M059J (cell line): ENCODE data around the gene USP30. TPM values are rescaled to one million over a fixed set of nuclear protein-coding genes. Genes with fewer than 3 reads are reported as not detected.

Experiments
- DNase-seq: peaks from one replicate; pipeline ENCODE4 v3.0.0-alpha.2; 2012; ENCODE audit warnings: low read depth
- total RNA-seq: library from RNA; depleted of rRNA; stranded (reverse); fragments of >200 nt; shearing (Covaris generic); gene quantifications from 2 replicates; pipeline ENCODE4 v1.2.3, GENCODE V29; 2014

The USP30 gene
- total RNA-seq, 1 experiment from 2014 or later: 18.7 TPM

DNA sequence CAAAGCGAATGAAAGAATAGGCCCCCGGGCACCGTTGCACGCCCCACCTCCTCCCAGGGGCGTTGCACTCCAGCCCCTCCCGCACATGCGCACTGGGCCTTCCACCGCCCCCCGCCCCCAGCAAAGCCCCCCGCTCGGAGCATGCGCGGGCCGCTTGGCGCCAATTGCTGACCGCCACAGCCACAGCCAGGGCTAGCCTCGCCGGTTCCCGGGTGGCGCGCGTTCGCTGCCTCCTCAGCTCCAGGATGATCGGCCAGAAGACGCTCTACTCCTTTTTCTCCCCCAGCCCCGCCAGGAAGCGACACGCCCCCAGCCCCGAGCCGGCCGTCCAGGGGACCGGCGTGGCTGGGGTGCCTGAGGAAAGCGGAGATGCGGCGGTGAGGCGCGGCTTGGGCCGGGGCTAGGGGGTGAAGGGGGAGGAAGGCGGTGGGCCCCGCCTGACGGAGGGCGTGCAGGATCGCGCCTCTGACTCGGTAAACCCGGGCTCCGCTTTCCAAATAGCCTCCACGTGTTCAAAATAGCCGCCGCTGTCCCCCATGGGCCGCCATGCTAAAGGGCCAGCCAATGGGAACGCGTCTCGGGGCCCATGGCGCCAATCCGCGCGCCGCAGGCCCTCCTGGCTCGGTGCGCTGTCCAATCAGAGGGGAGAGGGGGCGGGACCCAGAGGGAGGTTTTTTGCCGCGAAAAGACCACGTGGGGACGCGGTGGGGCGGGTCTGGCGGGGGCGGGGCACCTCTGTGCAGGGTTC, 45.2 kb downstream of the USP30 start, which contains the start of gene UNG:
Gene UNG (plus strand): TSS at position 163 of the 748 bp plus-strand sequence. CDS start 83 bp downstream, at position 246.
- DNase-seq: peak; percentile 93

DNA sequence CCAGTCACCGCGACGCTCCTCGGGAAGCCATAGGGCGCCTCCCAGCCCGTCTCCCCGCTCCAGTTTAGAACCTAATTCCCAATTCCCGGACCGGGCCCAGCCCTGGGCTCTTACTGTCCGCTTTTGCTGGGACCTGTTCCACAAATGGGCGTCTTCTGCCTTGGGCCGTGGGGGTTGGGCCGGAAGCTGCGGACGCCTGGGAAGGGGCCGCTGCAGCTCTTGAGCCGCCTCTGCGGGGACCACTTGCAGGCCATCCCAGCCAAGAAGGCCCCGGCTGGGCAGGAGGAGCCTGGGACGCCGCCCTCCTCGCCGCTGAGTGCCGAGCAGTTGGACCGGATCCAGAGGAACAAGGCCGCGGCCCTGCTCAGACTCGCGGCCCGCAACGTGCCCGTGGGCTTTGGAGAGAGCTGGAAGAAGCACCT, 45.8 kb downstream of the USP30 start:
- peak; percentile 50 for DNase-seq

DNA sequence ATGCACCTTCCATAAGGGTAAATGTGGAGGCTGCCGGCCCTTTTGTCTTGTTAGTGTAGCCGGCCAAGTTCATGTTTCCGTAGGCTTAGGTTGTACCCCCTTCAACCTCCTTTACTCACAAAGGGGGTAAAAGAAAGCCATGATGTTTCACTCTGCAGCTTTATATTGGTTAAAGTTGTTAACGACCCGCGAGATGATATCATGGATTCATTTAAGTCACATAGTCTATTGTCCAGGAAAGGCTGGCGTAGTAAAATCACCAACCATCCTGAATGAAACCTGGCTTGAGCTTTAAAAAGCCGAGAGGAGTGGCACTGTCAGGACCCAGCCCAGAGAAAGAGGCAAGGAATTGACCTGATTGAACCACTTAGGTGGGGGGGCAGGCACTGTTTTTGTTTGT, 46.3 kb downstream of the USP30 start:
- peak; percentile 12 for DNase-seq

DNA sequence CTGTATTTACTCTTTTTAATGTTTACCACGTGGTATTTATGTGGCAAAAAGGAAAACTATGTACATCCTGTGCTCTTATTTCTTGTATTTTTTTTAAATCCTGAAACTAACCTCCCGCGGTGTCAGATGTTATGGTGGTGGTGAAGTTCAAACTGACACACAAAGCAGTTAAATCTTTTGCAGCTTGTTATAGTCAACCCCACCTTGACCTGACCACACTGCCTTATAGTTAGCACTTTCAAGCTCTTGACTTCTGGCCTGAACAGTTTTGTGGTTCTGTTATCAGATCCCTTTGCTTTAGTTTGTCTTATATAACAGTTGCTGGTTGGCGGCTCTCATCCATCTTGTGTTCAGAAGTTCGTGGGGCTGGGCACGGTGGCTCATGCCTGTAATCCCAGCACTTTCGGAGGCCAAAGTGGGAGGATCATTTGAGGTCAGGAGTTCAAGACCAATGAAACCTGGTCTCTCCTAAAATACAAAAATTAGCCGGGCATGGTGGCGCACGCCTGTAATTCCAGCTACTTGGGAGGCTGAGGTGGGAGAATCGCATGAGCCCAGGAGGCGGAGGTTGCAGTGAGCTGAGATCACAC, 47.1 kb downstream of the USP30 start:
- no peak for DNase-seq

DNA sequence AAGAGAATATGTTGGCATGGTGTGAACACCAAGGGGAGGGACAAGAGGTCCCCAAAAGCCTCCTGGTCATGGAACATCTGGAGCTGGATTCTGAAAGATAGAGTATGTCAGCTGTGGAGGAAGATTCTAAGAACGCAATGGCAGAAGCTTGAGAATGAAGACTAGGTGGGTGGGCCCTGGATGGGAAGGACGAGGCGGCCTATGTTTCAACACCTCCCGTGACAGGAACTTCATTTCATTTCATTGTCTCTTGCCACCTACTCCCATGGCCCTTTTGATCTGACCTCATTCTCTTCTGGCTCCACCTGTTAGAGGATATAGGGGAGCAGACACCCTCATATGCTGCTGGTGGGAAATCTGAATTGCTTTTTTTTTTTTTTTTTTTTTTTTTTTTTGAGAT, 48.4 kb downstream of the USP30 start:
- no peak for DNase-seq

DNA sequence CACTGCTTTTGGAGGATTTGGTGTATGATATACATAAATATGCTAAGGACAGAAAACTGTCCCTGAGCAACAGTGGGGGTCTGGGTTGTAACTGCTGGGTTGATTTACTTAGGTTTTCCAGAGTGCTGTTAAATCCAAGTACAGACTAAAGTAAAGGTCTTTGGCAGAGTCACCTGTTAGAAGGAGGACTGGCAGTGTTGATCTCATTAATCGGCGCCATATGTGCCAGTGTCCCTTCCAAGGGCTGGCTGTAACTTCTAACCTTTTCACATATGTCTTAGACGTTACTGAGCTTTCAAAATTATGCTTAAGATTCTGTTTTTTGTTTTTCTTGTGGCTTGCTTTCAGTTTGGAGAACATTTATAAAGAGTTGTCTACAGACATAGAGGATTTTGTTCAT, 50.1 kb downstream of the USP30 start:
- no peak for DNase-seq

DNA sequence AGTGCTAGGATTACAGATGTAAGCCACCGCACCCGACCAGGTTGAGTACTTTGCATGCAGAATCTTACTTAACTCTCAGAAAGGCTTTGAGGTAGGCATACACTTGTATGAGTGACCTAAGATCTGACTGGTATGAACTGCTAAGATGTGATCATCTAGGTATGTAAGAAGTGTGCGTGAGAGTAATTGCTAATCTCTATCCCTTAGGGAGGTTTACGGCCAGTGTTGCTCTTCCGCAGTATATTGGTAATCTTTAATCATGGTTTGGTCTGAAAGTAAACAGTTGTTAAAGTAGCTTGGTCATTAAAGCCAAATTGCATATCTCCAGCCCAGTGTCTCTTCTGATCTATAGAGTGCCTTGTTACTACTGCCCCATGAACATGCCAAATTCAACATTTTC, 52.8 kb downstream of the USP30 start:
- DNase-seq: no peak

DNA sequence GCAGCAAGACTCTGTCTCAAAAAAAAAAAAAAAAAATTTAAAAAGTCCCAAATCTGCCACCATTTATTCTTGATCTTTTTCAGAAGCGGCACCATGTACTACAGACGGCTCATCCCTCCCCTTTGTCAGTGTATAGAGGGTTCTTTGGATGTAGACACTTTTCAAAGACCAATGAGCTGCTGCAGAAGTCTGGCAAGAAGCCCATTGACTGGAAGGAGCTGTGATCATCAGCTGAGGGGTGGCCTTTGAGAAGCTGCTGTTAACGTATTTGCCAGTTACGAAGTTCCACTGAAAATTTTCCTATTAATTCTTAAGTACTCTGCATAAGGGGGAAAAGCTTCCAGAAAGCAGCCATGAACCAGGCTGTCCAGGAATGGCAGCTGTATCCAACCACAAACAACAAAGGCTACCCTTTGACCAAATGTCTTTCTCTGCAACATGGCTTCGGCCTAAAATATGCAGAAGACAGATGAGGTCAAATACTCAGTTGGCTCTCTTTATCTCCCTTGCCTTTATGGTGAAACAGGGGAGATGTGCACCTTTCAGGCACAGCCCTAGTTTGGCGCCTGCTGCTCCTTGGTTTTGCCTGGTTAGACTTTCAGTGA, 57.5 kb downstream of the USP30 start:
- DNase-seq: no peak

DNA sequence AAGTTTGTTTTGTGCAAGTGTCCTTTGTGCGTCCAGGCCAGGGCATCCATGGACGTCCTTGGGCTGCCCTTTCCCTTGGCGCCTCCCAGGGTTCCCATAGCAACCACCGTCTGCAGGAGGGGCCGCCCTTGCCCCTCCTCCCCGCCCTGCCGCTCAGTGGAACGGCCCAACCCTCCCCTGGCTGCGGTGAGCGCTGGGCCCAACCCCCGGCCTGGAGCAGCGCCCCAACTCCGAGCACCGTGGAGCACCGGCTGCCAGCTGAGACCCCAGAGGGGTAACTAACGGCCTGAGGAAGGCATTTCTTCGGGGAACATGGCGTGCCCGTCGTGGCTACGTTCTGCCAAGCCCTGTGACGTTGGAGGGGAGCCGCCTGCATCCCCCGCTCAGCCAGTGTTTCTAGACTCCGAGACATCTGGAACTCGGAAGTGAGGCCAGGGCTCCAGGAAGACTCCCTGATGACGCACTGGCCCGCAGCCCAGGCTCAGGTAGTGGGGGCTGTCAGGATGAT, 58.7 kb downstream of the USP30 start:
- DNase-seq: peak; percentile 85

DNA sequence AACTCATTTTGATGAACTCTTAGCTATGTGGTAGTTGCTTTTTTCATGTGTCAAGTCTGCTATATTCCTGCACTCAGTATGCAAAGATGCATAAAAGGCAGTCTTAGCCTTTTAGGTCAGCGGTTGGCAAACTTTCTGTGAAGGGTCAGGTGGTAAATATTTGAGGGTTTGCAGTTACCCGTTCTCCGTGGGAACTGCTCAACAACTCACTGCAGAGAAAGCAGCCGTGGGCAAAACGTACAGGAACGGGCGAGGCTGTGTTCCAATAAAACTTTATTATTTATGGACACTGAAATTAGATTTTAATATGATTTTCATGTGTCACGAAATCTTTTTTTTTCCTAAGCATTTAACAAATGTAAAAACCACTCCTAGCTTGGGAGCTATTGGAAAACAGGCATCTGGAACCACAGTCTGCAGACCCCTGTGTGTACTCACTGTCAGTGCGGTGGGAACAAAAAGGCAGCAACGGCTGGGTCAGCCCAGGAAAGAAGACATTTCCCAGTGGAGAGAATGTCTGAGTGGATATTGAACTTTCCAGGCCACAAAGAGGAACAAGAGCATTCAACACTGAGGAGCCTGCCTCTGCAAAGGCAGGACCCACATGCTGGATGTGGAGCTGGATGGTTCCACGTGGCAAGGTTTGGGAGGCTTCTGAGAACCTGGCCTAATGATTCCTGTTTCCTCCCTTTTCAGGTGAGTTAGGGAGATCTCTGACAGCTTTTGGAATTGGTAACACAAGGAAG, 60.5 kb downstream of the USP30 start:
- no peak for DNase-seq

DNA sequence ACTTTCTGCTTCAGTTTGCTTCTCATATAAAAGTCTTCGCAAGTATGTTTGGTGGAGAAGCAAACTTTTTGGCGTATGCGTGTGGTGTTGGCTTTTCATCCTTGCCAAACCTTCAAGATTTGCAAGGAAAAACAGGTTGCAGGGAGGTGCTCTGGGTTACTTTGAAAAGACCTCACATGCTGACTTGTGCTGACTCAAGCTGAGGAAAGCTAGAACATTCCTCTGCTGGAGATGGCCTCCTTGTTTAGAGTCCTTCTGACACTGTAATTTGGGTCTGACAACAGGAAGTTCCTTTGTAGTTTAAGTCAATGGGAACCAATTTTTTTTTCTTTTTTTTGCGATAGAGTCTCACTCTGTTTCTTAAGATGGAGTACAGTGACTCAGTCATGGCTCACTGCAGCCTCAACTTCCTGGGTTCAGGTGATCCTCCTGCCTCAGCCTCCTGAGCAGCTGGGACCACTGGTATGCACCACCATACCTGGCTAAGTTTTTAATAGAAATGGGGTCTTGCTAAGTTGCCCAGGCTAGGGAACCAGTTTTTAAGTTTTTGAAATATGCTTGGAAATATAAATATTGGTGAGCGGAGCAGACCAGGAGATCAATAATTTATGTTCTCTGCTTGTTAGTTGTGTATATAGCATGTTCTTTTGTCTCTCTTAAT, 61.4 kb downstream of the USP30 start:
- DNase-seq: no peak

DNA sequence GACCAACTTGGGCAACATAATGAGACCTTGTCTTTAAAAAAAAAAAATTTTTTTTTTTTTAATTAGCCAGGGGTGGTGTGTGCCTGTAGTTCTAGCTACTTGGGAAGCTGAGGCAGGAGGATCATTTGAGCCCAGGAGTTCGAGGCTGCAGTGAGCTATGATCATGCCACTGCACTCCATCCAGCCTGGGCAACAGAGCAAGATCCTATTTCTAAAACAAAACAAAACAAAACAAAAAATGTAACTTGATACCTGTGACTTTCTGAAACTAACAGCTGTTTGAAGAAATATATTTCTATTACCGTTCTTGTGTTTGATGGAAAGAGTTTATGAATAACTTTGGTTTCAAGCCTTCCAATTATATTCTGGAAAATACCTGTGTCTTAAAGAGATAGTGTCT, 62.3 kb downstream of the USP30 start:
- DNase-seq: no peak

DNA sequence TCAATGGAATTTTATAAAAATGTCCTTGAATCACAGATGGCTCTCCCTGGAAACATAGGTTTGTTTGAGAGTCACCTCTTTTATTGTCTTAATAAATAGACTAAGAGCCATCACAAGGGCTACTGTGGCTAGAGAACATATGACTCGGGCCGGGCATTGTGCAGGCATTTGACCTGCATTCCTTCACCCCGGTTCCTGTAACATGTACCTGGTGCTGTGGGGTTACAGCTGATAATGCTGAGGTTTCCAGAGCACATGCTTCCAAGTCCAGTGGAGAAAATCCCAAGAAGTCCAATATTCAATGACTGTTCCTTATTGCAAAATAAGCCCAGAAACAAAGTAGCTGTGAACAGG, 63.0 kb downstream of the USP30 start:
- no peak for DNase-seq

DNA sequence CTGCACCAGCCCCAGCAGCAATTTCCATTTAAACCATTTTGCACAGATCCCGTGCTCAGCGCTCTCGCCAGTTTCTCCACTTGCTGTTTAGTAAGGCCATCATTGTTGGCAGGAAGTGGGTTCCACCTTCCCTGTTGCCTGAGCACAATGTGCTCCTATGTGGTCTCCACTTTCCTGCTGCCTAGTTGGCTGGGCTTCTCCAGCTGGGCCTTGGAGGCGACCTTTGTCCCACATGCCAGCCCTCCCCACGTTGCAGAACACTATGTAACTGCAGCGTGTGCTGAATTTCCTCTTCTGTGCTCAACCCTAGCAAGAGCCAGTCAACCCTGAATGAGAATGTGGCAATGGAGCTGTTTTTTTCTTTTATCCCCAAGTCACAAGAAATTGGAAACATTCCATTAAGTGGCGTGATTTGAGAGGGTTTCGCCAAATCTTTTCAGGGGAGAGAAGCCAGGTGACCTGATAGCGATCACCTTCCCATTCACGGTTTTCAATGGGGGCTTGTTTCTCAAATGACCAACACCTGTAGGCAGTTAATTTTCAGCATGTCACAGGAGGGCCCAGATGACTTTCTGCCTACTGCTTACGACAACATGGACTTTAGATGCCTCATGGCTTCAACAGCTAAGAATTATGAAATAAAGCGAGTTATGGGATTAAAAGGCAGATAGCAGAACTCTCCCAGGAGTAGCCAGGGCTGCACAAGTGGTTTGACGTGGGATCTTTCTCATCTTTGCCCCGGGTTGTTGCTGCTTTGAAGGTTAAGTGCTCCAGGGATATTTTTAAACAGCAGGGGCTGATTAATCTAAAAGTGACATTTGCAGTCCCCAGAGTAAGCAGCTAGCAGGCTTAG, 63.6 kb downstream of the USP30 start, which contains the start of gene ACACB:
Gene ACACB (plus strand): TSS at position 830 of the 853 bp plus-strand sequence. CDS start 22,819 bp downstream, outside the sequence.
- no peak for DNase-seq

DNA sequence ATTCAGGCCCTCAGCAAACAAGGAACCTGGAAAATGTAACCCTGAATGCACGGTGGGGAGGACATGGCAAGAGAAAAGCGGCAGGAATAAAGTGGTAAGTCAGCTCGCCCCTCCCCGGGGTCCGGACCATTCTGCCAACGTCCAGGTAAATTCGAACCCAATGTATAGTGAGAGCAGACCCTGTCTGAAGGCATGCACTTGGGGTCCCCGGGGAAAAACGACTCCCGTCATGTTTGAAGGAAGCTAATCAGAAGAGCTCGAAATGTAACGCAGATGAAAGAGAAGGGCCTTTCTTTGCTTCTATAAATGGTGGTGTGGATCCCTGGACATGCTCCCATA, 64.2 kb downstream of the USP30 start:
- DNase-seq: no peak

DNA sequence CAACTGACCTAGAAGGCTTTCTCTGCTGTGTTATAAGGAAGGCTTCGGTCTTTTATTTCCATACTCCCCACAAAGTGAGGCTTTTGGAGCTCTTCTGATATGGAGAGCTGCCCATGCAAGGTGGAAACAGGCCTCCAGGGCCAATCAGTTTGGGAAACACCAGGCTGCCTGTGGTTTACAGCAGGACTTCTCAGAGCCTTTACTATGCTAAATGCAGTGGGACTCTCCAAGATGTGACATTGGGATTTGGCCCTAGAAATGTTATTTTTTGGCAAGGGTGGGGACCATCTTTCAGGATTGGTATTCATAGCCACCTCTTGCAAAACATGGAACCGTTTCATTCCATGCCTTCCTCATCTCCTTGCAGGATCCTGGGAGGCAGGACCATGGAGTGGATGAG, 67.7 kb downstream of the USP30 start:
- no peak for DNase-seq

DNA sequence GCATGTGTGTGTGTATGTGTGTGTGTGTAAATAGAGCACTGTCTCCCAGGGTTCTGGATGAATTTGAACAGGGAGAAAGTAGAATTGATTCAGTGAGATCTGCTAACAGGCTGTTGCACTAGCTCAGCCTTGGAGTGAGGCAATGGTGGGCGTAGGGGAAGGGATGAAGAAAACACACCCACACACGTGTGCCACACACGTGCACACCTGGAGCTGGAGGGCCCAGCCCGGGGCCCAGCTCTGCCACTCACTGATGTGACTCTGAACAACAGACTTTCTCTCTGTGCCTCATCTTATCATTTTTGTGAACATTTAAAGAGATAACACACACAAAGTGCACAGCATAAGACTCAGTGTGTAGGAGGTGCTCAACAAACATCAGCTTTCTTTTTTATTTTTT, 68.2 kb downstream of the USP30 start:
- DNase-seq: no peak

DNA sequence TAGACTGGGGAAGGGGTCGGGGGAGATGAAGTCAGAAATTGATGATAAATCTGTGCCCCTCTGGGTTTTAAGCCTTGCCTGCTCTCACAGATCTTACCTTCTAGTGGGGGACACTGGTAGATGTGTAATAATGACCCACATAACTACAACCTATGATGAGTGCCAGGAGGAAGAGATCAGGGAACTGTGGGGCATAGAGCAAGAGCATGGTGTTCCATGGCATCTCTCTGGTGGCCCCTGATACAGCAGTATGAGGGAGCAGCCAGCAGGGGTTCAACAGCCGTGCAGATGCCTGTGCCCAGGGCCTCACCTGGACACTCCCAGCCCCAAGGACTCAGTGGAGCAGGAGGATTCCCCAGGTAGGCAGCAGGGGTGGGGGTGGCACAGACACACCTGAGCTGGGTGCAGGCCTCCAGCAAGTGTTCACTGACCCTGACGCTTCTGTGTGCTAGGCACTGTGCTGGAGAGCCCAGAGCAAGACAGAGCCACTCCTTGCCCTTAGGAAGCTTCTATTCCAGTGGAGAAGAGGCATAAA, 69.0 kb downstream of the USP30 start:
- no peak for DNase-seq

DNA sequence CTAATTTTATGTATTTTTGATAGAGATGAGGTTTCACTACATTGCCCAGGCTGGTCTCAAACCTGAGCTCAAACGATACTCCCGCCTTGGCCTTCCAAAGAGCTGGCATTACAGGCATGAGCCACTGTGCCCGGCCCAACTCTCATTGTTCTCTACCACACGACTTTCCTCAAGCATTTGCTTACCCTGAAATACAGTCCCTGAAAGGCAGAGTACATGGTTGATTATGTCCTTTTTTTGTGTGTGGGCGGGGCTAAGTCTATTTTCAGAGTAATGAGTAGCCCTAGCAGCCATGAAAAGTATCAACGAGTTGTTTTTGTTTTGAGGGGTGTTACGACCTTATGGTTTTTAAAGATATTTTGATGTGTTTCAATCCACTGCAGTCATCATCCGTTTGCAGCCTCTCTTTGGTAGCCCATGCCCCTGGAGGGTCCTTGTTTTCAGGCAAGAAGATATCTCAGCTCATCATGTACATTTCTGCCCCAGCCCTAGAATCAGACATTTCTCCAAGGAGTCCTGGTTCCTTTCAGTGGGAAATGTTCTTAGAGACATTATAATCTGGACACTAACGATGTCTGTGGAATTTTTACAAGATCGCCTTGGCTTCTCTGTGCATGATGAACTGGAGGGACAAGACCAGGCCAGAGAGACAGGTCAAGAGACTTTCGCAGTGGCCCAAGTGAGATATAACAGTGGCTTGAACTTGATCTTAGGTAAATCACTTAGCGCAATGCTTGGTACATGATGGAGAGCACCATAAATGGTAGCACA, 72.7 kb downstream of the USP30 start:
- DNase-seq: no peak

DNA sequence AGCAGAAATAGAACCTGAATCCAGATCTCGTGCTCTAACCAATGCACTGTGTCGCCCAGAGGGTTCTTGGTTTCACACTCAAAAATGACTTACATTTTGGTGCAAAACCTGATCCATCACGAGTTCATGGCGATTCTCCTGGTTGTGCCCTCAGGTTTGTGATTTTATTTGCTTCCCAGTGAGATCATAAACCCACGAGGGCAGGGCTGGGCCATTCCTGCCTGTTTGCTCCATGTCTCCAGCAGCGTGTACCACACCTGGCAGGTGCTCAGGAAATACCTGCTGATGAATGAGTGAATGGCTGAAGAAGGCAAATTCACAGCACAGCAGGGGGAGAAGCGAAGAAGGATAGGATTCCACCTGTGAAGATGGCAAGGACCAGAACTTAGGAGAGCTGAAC, 73.4 kb downstream of the USP30 start:
- DNase-seq: no peak
